A673 (cell line): Measurements from ENCODE around the gene JMJD7. TPM values are rescaled to one million over a fixed set of nuclear protein-coding genes. Genes with fewer than 3 reads are reported as not detected.

Source experiments
- BruUV-seq: library from RNA; stranded (reverse); fragments of 400-500 nt; replicated peaks from 2 replicates; lab custom pipeline; 2021; lab: Mats Ljungman, UMichigan
- CTCF ChIA-PET: fragments of 300-600 bp; sonication (Branson Sonifier 250); formaldehyde crosslinking; loops from one replicate; lab custom pipeline; 2022; ENCODE audit warnings: antibody characterized with exemption; lab: Charles Lee
- POLR2A ChIA-PET: fragments of 300-600 bp; sonication (Branson Sonifier 250); formaldehyde crosslinking; loops from one replicate; lab custom pipeline; 2022; ENCODE audit warnings: antibody characterized with exemption; ENCODE audit not compliant: low non-redundant PET; lab: Charles Lee
- DNase-seq: peaks from one replicate; pipeline ENCODE4 v3.0.0-alpha.2; 2015; ENCODE audit warnings: low spot score
- H3K27ac ChIP-seq: fragments of 200-600 bp; sonication (generic); 2 replicates; pipeline ENCODE4 v1.5.1; 2016; ENCODE audit warnings: mixed run types, low read depth, mild to moderate bottlenecking, mixed read lengths, antibody characterized with exemption, low read length; ENCODE audit not compliant: poor library complexity, severe bottlenecking
- H3K27me3 ChIP-seq: fragments of 200-600 bp; sonication (generic); replicated peaks from 2 replicates; pipeline ENCODE4 v1.6.1; 2017; ENCODE audit warnings: mixed run types, low read depth, mild to moderate bottlenecking, mixed read lengths, antibody characterized with exemption, low read length; ENCODE audit not compliant: insufficient read depth, poor library complexity
- H3K36me3 ChIP-seq: fragments of 200-600 bp; sonication (generic); 2 replicates; pipeline ENCODE4 v1.6.1; 2016; ENCODE audit warnings: mixed run types, mild to moderate bottlenecking, mixed read lengths, antibody characterized with exemption, low read length; ENCODE audit not compliant: insufficient read depth, poor library complexity, severe bottlenecking
- H3K4me1 ChIP-seq: fragments of 200-600 bp; sonication (generic); 2 replicates; pipeline ENCODE4 v1.6.1; 2017; ENCODE audit warnings: mixed run types, mild to moderate bottlenecking, mixed read lengths, antibody characterized with exemption, low read length; ENCODE audit not compliant: insufficient read depth, poor library complexity, severe bottlenecking
- H3K4me3 ChIP-seq: fragments of 200-600 bp; sonication (generic); 2 replicates; pipeline ENCODE4 v1.5.1; 2016; ENCODE audit warnings: low read depth, mixed run types, mild to moderate bottlenecking, mixed read lengths, low read length; ENCODE audit not compliant: poor library complexity, severe bottlenecking
- H3K9me3 ChIP-seq: fragments of 200-600 bp; sonication (generic); 2 replicates; pipeline ENCODE4 v1.6.1; 2016; ENCODE audit warnings: mixed run types, low read depth, mild to moderate bottlenecking, mixed read lengths, antibody characterized with exemption, low read length; ENCODE audit not compliant: poor library complexity, severe bottlenecking
- EZH2 ChIP-seq: fragments of 200-600 bp; sonication (generic); IDR thresholded peaks from 2 replicates; pipeline ENCODE4 v1.6.1; 2017; ENCODE audit warnings: borderline replicate concordance, low read depth, mild to moderate bottlenecking, mixed read lengths, antibody characterized with exemption, low read length; ENCODE audit not compliant: poor library complexity, severe bottlenecking
- intact Hi-C: fragments of 100-400 bp; cut with micrococcal nuclease; formaldehyde crosslinking; loops from one replicate; pipeline ENCODE4 v1.10.0; 2022; ENCODE audit not compliant: unreplicated experiment
- total RNA-seq: library from RNA; stranded (reverse); gene quantifications from 2 replicates; pipeline ENCODE4 v1.2.3, GENCODE V29; 2021
- TF ChIP-seq, protein P1 (sequence below): fragments of 300-800, 200-600 bp; sonication (generic); conservative IDR thresholded peaks from 2 replicates; pipeline ENCODE4 v1.5.1; 2017; ENCODE audit warnings: low read depth, mild to moderate bottlenecking, antibody characterized with exemption, low read length, moderate library complexity, mixed read lengths

Gene JMJD7
- total RNA-seq, 1 experiment from 2014 or later, result 18.8 TPM

DNA sequence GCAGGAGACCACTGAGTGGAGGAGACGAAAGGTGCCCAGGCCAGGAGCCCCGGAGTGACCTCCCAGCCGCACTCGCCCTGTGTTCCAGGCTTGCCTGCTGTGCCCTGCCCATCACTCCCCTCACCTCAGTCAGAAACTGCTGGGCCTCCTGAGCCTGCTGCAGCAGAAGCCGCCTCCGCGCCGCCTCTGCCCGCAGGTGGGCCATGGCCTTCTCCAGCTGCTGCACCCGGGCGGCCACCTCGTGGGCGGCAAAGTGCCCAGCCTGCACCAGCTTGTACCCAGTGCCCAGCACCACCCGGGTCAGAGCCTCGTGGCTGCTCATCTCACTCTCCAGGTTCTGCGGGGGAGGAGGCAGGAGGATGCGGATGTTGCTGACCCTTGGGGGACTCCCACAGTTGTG lies 28.4 kb downstream of the JMJD7 start:
- POLR2A ChIA-PET, result no interaction called here
- Histone ChIP-seq H3K27ac (no peak overlapping the region), H3K27me3 (no peaks in the 10 kb centered on the region), H3K4me1 (no peaks in the 10 kb centered on the region), H3K9me3 (no peaks in the 10 kb centered on the region), H3K4me3 (no peak overlapping the region), H3K36me3 (no peaks in the 10 kb centered on the region)
- no peak for DNase-seq
- no TSS peak for BruUV-seq
- intact Hi-C loops, result no loop called here
- CTCF ChIA-PET, result no interaction called here
- TF ChIP-seq EZH2, result no peak
- TF ChIP-seq, protein P1, sequence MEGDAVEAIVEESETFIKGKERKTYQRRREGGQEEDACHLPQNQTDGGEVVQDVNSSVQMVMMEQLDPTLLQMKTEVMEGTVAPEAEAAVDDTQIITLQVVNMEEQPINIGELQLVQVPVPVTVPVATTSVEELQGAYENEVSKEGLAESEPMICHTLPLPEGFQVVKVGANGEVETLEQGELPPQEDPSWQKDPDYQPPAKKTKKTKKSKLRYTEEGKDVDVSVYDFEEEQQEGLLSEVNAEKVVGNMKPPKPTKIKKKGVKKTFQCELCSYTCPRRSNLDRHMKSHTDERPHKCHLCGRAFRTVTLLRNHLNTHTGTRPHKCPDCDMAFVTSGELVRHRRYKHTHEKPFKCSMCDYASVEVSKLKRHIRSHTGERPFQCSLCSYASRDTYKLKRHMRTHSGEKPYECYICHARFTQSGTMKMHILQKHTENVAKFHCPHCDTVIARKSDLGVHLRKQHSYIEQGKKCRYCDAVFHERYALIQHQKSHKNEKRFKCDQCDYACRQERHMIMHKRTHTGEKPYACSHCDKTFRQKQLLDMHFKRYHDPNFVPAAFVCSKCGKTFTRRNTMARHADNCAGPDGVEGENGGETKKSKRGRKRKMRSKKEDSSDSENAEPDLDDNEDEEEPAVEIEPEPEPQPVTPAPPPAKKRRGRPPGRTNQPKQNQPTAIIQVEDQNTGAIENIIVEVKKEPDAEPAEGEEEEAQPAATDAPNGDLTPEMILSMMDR, result no peak

DNA sequence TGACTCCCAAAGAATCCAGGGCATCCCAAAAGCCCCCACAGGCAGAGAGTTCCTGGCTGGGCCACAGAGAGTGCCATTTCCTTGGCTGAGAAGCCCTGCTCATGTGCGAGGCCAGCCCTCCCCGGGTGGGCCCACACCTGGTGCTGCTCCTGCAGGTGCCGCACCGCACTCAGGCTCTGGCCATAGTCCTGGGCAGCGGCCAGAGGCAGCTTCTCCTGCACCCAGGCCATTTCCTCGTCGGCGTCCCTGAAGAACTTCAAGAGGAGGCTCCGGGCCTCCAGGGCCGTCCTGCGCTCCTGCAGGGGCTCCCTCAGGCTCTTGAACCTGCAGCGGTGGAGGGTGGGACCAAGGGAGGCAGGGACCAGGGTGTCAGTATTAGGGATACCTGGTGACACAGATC lies 28.8 kb downstream of the JMJD7 start:
- DNase-seq, result no peak
- Histone ChIP-seq H3K4me1 (no peaks in the 10 kb centered on the region), H3K9me3 (no peaks in the 10 kb centered on the region), H3K27ac (no peak overlapping the region), H3K27me3 (no peaks in the 10 kb centered on the region), H3K36me3 (no peaks in the 10 kb centered on the region), H3K4me3 (no peak overlapping the region)
- ChIA-PET CTCF (no interaction called here), POLR2A (no interaction called here)
- BruUV-seq, result no TSS peak
- TF ChIP-seq EZH2, result no peak
- intact Hi-C loops, result no loop called here

DNA sequence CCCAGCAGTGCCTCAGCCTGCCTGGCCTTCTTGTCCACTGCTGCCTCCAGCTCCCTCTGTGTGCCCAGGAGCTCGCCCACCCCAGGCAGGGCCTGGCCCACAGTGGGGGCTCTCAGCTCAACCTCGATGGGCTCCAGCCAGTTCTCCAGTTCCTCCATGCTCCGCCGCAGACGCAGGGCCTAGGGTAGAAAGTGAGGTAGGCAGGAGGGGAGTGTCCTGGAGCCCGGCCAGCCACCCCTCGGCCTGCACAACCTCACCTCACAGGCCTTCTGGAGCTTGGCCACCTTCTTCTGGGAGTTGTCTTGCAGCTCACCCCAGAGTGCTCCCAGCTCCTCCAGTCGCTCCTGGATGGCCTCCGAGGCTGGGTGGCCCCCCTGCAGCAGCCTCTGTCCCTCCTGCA lies 29.4 kb downstream of the JMJD7 start:
- H3K27ac ChIP-seq, result no peak overlapping the region
- ChIA-PET POLR2A (no interaction called here), CTCF (no interaction called here)
- no peak for DNase-seq
- BruUV-seq, result no TSS peak
- intact Hi-C loops, result no loop called here
- H3K36me3 ChIP-seq, result no peaks in the 10 kb centered on the region
- no peaks in the 10 kb centered on the region for H3K9me3 ChIP-seq
- H3K27me3 ChIP-seq, result no peaks in the 10 kb centered on the region
- H3K4me1 ChIP-seq, result no peaks in the 10 kb centered on the region
- no peak for TF ChIP-seq EZH2
- TF ChIP-seq, protein P1, result no peak
- H3K4me3 ChIP-seq, result no peak overlapping the region

DNA sequence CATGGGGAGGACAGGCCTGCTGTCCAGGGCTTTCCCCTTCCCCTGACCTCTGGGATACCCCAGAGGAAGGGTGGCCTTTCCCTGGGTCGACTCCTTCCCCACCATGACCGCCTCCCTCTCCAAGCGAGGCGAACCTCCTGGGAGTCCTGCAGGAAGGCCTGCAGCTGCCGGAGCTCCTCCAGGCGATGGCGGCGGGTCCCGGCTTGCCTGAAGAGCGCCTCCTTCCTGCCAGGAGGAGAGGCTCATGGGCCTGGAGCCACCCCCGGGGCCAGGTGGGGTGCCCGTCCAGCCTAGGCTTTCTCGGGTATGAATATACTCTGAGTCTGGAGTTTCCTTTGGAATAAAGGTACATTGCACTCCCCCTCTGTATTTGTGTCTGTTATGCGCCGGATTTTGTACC lies 30.9 kb downstream of the JMJD7 start:
- no TSS peak for BruUV-seq
- Histone ChIP-seq H3K4me1 (peaks cover 7% of the 10 kb centered on the region), H3K27me3 (no peaks in the 10 kb centered on the region), H3K27ac (no peak overlapping the region), H3K9me3 (no peaks in the 10 kb centered on the region), H3K36me3 (no peaks in the 10 kb centered on the region), H3K4me3 (no peak overlapping the region)
- TF ChIP-seq, protein P1, result no peak
- TF ChIP-seq EZH2, result no peak
- POLR2A ChIA-PET, result interaction anchor here (0.6 kb wide), 1 partner anchor 822 kb away, joined by 5 read pairs; no protein-coding TSS in a partner anchor
- DNase-seq, result no peak
- intact Hi-C loops, result no loop called here
- CTCF ChIA-PET, result no interaction called here
